Thyroid gland (tissue), 4 donors: ENCODE data around the gene PCNX1. TPM values are rescaled to one million over a fixed set of nuclear protein-coding genes. Genes with fewer than 3 reads are reported as not detected.

ENCODE experiments used
- DNase-seq, 2 donors: peaks; one replicate each; pipeline ENCODE4 v3.0.0-alpha.2; 2019
- H3K27ac ChIP-seq, 3 donors: fragments of 200-600 bp; sonication (generic); 1 replicate in 2 of 3; 2 replicates in 1 of 3; pipeline ENCODE4 v1.5.1; 2016 to 2019; ENCODE audit warnings: mild to moderate bottlenecking in 1 of 3, moderate library complexity in 1 of 3
- H3K27me3 ChIP-seq: fragments of 200-600 bp; sonication (generic); one replicate; pipeline ENCODE4 v1.5.1; 2019
- H3K36me3 ChIP-seq, 2 donors: fragments of 200-600 bp; sonication (generic); one replicate each; pipeline ENCODE4 v1.5.1; 2016 to 2019
- H3K4me1 ChIP-seq, 2 donors: fragments of 200-600 bp; sonication (generic); one replicate each; pipeline ENCODE4 v1.5.1; 2017 to 2019
- H3K4me3 ChIP-seq, 3 donors: fragments of 200-600 bp; sonication (generic); replicated peaks in 1 of 3; 1 replicate in 2 of 3; 2 replicates in 1 of 3; pipeline ENCODE4 v1.5.1; 2016; ENCODE audit warnings: mild to moderate bottlenecking in 1 of 3
- H3K9me3 ChIP-seq: fragments of 200-600 bp; sonication (generic); one replicate; pipeline ENCODE4 v1.5.1; 2017
- CTCF ChIP-seq, 6 experiments: fragments of 200-600 bp in 3 of 6; fragments of 450-650 bp in 3 of 6; sonication (generic) in 3 of 6; IDR thresholded peaks; one replicate each; pipeline ENCODE4 v1.5.1; 2016 to 2019; ENCODE audit warnings: antibody characterized with exemption in 6 of 6, mild to moderate bottlenecking in 2 of 6, inconsistent platforms in 1 of 6, moderate library complexity in 1 of 6
- POLR2A ChIP-seq, 2 donors: fragments of 450-650 bp; IDR thresholded peaks; one replicate each; pipeline ENCODE4 v1.6.1; 2017; ENCODE audit warnings: antibody characterized with exemption in 2 of 2, mild to moderate bottlenecking in 2 of 2, moderate library complexity in 1 of 2
- WGBS, 2 donors: methylation state at CpG; one replicate each; pipeline ENCODE4 v1.1.5; 2017; 5-methylcytosine and 5-hydroxymethylcytosine counted together
- intact Hi-C: fragments of 100-400 bp; cut with DNase I; formaldehyde crosslinking; loops from one replicate; pipeline ENCODE4 v1.15.1; 2023
- total RNA-seq, 4 donors: library from RNA; depleted of rRNA; stranded (reverse); fragments of >200 nt; gene quantifications; one replicate each; pipeline ENCODE4 v1.2.3, GENCODE V29; 2016

Gene PCNX1
- total RNA-seq, 4 donors from 2014 or later, result 43.8 to 78.5 (median 69.7) TPM

- DNase-seq, result no peak
- H3K36me3 ChIP-seq, result peaks cover 4 to 12% of the 10 kb centered on the region in 2 donors
Measured at GRCh38 chr14:70943838-70944237, 36.6 kb downstream of the PCNX1 start.

GRCh38 chr14:70947739-70948138, 40.5 kb downstream of the PCNX1 start:
- TF ChIP-seq CTCF (IDR thresholded peaks at IDR 0.05) (no peak), POLR2A (IDR thresholded peaks at IDR 0.05) (no peak)
- Histone ChIP-seq H3K4me1 (no peaks in the 10 kb centered on the region), H3K4me3 (no peak overlapping the region), H3K27me3 (no peaks in the 10 kb centered on the region), H3K36me3 (peaks cover 4 to 12% of the 10 kb centered on the region in 2 donors), H3K9me3 (no peaks in the 10 kb centered on the region), H3K27ac (no peak overlapping the region)
- intact Hi-C loops, result no loop called here
- no peak for DNase-seq
- 96% methylated on average over 8 of the region's 8 CpGs for WGBS, 2 donors

More at GRCh38 chr14:70943838-70944237, 36.6 kb downstream of the PCNX1 start:
- H3K27ac ChIP-seq, result no peak overlapping the region
- no peaks in the 10 kb centered on the region for H3K4me1 ChIP-seq
- TF ChIP-seq POLR2A (IDR thresholded peaks at IDR 0.05) (no peak), CTCF (IDR thresholded peaks at IDR 0.05) (no peak)
- intact Hi-C loops, result no loop called here
- H3K27me3 ChIP-seq, result no peaks in the 10 kb centered on the region
- WGBS, 2 donors, result 100% methylated on average over 1 of the region's 1 CpG
- H3K4me3 ChIP-seq, result no peak overlapping the region
- no peaks in the 10 kb centered on the region for H3K9me3 ChIP-seq

DNA sequence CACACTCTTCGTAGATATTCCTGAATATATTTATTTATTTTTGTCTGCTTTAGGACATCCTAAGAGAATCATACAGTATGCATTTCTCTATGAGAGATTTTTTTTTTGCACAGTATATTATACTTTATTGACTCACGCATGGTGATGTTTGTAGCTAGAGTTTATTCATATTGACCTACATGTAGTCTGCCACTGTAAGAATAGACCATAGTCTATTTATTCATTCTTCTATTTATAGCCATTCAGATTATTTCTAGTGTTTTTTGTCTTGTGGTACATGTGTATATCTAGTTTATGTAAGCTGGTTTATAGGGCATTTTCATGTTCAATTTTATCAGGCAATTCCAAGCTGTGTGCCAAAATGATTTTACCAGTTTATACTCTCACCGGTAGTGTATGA, 45.2 kb downstream of the PCNX1 start:
- no peak overlapping the region for H3K4me3 ChIP-seq
- H3K27me3 ChIP-seq, result no peaks in the 10 kb centered on the region
- no peaks in the 10 kb centered on the region for H3K9me3 ChIP-seq
- intact Hi-C loops, result no loop called here
- peaks cover 3 to 7% of the 10 kb centered on the region in 2 donors for H3K4me1 ChIP-seq
- no peak overlapping the region for H3K27ac ChIP-seq
- TF ChIP-seq CTCF (IDR thresholded peaks at IDR 0.05), result no peak
- TF ChIP-seq POLR2A (IDR thresholded peaks at IDR 0.05), result no peak
- WGBS, 2 donors, result 98% methylated on average over 3 of the region's 3 CpGs
- no peak for DNase-seq
- peaks cover 4 to 9% of the 10 kb centered on the region in 2 donors for H3K36me3 ChIP-seq

DNA sequence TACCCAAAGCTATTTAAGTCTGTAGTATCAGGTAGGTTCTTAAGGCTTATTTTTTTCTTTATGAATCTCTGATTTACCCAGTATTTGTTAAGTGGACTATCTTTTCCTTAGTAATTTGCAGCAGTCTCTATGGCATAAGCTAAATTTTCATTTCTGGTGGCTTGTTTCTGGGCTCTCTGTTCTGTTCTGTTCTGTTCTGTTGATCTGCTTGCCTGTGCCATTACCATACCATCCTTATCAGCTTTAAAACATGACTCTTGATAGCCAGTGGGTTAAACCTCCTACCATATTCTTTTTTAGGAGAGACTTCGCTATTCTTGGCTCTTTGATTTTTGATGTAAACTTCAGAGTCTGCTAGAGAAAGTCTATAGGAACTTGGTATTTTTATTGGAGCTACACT, 46.8 kb downstream of the PCNX1 start:
- no peak for TF ChIP-seq POLR2A (IDR thresholded peaks at IDR 0.05)
- no peak for TF ChIP-seq CTCF (IDR thresholded peaks at IDR 0.05)
- Histone ChIP-seq H3K27me3 (no peaks in the 10 kb centered on the region), H3K4me1 (peaks cover 3 to 7% of the 10 kb centered on the region in 2 donors), H3K9me3 (no peaks in the 10 kb centered on the region), H3K4me3 (no peak overlapping the region), H3K27ac (no peak overlapping the region), H3K36me3 (no peaks in the 10 kb centered on the region)
- intact Hi-C loops, result no loop called here
- no peak for DNase-seq
- WGBS, 2 donors, result 94 to 95% methylated on average over 1 of the region's 1 CpG

DNA sequence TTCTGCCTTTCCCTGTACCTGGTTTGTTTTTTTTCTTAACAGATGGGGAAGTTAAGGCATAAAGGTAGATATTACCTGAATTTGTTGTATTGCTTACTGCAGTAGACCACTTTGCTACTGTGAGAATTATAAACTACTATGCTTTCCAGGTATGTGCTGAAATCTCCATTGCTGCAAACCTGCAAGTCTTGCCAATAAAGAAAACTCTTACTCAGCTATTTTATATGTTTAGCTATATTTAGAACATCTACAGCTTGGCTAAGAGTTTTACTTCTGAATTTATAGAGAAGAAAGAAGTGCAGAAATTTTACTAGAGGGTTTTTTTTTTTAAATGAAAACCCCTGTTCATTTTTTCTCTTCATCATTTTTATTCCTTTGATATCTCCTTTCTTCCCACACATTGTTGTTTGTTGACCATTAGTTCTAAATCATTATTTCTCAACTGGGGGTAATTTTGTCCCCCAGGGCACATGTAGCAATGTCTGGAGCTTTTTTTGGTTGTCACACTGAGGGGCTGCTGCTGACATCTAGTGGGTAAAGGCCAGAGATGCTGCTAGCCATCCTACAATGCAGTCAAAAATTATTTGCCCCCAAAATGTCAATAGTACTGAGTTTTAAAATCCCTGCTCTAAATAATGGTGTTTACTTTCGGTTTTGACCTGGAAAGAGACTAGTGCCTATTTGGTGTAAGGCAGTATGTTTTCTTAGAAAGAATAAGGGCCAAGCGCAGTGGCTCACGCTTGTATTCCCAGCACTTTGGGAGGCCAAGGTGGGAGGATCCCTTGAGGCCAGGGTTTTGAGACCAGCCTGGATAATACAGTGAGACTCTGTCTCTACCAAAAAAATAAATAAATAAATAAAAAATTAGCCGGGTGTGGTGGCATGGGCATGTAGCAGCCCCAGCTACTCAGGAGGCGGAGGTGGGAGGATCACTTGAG, 48.6 kb downstream of the PCNX1 start:
- no peak overlapping the region for H3K4me3 ChIP-seq
- no peaks in the 10 kb centered on the region for H3K27me3 ChIP-seq
- peaks cover 3 to 7% of the 10 kb centered on the region in 2 donors for H3K4me1 ChIP-seq
- TF ChIP-seq POLR2A (IDR thresholded peaks at IDR 0.05) (no peak), CTCF (IDR thresholded peaks at IDR 0.05) (peak in 4 of 6 experiments; percentile 40 to 56 (median 52))
- no peaks in the 10 kb centered on the region for H3K36me3 ChIP-seq
- intact Hi-C loops, result no loop called here
- no peaks in the 10 kb centered on the region for H3K9me3 ChIP-seq
- whole genome bisulfite sequencing, 2 donors, result 83 to 86% methylated on average over 5 of the region's 5 CpGs
- no peak overlapping the region for H3K27ac ChIP-seq
- peak; percentile 15 to 21 for DNase-seq
